Stimulated activated memory B cell treated with anti-CD40 and anti-IgM and Interleukin-4, amounts not matched to agents 10 μg/mL and 1 μg/mL and 100 μg/mL, for 72 hours (primary cell): Measurements from ENCODE around the gene CAVIN4.
A peak's percentile ranks its signal among the peaks of the same experiment; 100 is the strongest.

Experiments
- ATAC-seq: fragments of 150-1000 bp; cut with Tn5 transposase; 2 replicates; pipeline ENCODE4 v1.10.0; 2021
- H3K27ac Mint-ChIP-seq: one replicate; pipeline ENCODE4 v1.8.0; 2022; ENCODE audit warnings: mild to moderate bottlenecking, mixed read lengths
- H3K27me3 Mint-ChIP-seq: one replicate; pipeline ENCODE4 v1.8.0; 2022; ENCODE audit warnings: mixed read lengths
- H3K36me3 Mint-ChIP-seq: one replicate; pipeline ENCODE4 v1.8.0; 2022; ENCODE audit warnings: mixed read lengths
- H3K4me1 Mint-ChIP-seq: one replicate; pipeline ENCODE4 v1.8.0; 2022; ENCODE audit warnings: mixed read lengths
- H3K4me3 Mint-ChIP-seq: one replicate; pipeline ENCODE4 v1.8.0; 2022; ENCODE audit warnings: mild to moderate bottlenecking, moderate library complexity, mixed read lengths
- H3K9me3 Mint-ChIP-seq: one replicate; pipeline ENCODE4 v1.8.0; 2022; ENCODE audit warnings: mixed read lengths

CAVIN4 gene

DNA sequence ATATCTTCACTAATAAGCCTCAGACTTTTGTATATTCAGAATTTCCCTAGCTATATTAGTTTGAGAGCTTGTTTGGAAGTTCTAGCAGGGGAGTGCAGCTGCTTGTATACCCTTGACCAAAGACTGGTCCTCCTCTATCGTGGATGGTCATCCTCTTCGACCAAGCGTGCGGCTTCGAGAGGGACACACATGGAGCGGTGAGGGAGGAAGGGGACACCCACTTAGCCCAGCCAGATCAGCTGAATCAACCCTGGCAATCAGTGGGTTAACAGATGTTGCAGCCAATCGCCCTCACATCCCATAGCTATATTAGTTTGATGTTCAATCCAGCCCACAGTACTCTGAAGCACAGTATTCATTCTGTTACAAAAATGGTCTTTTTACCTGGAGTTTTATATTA, 3.2 kb downstream of the CAVIN4 start:
- Mint-ChIP-seq H3K9me3 (no peaks in the 10 kb centered on the region), H3K4me1 (no peaks in the 10 kb centered on the region), H3K4me3 (no peak overlapping the region), H3K27me3 (no peaks in the 10 kb centered on the region), H3K36me3 (no peaks in the 10 kb centered on the region), H3K27ac (no peak overlapping the region)
- ATAC-seq, result no peak

DNA sequence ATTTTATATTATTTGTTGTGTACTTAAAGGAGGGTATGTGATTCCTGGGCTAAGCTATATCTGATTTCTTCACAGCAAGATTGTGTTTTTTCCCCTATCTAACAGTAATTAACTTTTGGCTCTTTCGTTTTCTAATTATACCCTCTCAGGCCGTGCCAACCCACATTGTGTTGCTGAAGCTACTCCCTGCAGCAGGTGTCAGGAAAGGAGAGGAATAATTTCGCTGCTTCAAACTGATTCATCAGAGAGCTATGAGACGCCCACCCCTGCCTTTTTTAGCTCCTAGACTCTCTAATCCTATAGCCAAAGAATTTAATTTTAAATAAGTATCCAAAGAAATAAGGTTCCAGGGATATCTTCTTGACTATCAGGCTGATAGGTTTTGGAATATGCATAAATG, 3.8 kb downstream of the CAVIN4 start:
- H3K4me1 Mint-ChIP-seq, result no peaks in the 10 kb centered on the region
- H3K27ac Mint-ChIP-seq, result no peak overlapping the region
- no peaks in the 10 kb centered on the region for H3K9me3 Mint-ChIP-seq
- no peaks in the 10 kb centered on the region for H3K36me3 Mint-ChIP-seq
- ATAC-seq, result no peak
- no peaks in the 10 kb centered on the region for H3K27me3 Mint-ChIP-seq
- H3K4me3 Mint-ChIP-seq, result no peak overlapping the region

DNA sequence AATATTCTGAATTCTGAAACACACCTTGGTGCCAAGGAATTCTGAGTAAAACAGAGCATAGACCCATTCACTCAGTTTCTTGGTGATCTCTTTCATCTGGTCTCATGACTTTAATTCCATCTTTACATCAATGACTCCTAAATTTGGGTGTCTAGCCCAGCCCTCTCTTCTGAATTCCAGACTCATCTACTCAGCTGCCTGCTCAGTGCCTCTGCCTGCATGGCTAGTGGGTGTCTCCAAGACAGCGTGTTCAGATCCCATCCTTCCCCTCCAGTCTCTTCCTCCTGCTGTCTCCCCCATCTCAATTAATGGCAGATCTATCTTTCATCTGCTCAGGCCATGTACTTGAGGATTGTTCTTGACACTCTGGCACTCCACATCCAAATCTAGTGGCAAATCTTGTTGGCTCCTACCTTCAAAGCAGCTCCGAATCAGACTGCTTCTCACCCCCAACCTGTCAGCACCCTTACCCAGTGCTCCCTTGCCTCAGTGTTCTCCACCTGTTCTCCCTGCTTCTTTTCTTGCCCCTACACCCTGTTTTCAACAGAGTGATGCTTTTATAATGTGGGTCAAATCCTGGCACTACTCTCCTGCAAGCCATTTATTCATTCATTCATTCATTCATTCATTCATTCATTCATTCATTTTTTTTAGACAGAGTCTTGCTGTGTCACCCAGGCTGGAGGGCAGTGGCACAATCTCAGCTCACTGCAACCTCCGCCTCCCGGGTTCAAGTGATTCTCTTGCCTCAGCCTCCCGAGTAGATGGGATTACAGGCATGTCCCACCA, 5.3 kb downstream of the CAVIN4 start:
- H3K27ac Mint-ChIP-seq, result no peak overlapping the region
- no peaks in the 10 kb centered on the region for H3K36me3 Mint-ChIP-seq
- ATAC-seq, result no peak

DNA sequence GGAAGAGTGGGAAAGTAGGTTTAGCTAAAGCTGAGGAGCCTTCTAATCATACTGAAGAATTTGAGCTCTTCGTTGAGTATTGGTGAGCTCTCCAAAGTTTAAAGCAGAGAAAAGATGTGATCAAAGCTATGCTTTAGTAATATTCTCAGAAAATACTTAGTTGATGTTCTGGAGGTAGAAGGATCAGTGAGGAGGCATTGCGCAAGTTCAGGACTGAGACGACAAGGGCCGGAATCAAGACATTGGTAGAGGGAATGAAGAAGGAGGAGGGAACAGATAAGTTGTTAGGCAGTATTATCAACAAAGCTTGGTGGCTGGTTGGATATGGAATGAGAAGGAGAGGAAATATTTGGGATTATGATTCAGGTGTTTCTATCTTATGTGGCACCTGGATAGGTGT, 7.1 kb downstream of the CAVIN4 start:
- no peak overlapping the region for H3K27ac Mint-ChIP-seq
- ATAC-seq, result no peak
- H3K27me3 Mint-ChIP-seq, result no peaks in the 10 kb centered on the region
- no peaks in the 10 kb centered on the region for H3K4me1 Mint-ChIP-seq
- no peaks in the 10 kb centered on the region for H3K9me3 Mint-ChIP-seq
- no peaks in the 10 kb centered on the region for H3K36me3 Mint-ChIP-seq
- H3K4me3 Mint-ChIP-seq, result no peak overlapping the region

More for the DNA sequence above, 5.3 kb downstream of the CAVIN4 start:
- no peaks in the 10 kb centered on the region for H3K4me1 Mint-ChIP-seq
- H3K4me3 Mint-ChIP-seq, result no peak overlapping the region
- H3K27me3 Mint-ChIP-seq, result no peaks in the 10 kb centered on the region
- H3K9me3 Mint-ChIP-seq, result no peaks in the 10 kb centered on the region

DNA sequence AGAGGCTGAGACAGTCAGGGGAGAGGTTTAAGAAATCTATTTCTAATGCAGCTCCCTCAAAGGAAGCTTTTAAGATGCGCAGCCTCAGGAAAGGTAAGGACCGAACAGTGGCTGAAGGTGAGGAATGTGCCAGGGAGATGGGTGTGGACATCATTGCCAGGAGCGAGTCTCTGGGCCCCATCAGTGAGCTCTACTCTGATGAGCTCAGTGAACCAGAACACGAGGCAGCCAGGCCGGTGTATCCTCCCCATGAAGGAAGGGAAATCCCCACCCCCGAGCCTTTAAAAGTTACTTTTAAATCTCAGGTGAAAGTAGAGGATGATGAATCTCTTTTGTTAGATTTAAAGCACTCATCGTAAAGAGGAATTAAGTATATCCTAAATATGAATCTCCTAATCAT, 8.2 kb downstream of the CAVIN4 start:
- Mint-ChIP-seq H3K9me3 (no peaks in the 10 kb centered on the region), H3K4me1 (no peaks in the 10 kb centered on the region), H3K27ac (no peak overlapping the region), H3K27me3 (no peaks in the 10 kb centered on the region), H3K36me3 (no peaks in the 10 kb centered on the region), H3K4me3 (no peak overlapping the region)
- no peak for ATAC-seq

DNA sequence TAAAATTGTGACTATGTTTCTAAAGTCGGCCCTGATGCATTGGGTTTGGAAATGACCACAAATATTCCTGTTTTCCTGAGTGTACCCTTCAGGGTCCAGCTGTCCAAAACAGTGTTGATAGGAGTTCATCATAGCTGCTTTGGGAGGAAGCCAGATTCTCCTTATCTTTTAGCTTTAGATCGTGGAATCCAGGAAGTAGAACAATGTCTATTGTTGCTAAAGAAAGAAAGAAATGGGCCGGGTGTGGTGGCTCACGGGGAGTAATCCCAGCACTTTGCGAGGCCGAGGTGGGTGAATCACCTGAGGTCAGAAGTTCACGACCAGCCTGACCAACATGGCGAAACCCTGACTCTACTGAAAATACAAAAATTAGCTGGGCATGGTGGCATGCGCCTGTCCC, 9.5 kb downstream of the CAVIN4 start:
- H3K4me1 Mint-ChIP-seq, result no peaks in the 10 kb centered on the region
- no peaks in the 10 kb centered on the region for H3K36me3 Mint-ChIP-seq
- H3K9me3 Mint-ChIP-seq, result no peaks in the 10 kb centered on the region
- ATAC-seq, result no peak
- H3K27ac Mint-ChIP-seq, result no peak overlapping the region
- H3K4me3 Mint-ChIP-seq, result no peak overlapping the region
- no peaks in the 10 kb centered on the region for H3K27me3 Mint-ChIP-seq

DNA sequence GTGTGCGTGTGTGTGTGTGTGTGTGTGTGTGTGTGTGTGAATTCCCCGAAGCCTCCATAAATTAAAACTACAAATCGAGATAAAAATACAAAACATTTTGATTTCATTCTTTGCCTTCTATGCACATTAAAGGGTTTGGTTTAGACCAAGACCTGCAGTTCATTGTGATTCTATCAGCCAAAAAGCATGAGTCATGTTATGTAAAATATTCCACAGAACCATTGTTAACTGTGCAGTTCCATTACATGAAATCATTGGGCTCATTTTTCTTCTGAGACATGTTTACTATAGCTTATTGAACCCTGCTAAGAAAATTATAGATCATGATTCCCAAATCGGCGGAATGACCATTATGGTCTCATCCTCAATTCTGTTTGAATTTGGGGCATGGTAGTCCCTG, 11.7 kb downstream of the CAVIN4 start:
- no peaks in the 10 kb centered on the region for H3K9me3 Mint-ChIP-seq
- H3K36me3 Mint-ChIP-seq, result no peaks in the 10 kb centered on the region
- H3K4me1 Mint-ChIP-seq, result no peaks in the 10 kb centered on the region
- H3K27ac Mint-ChIP-seq, result no peak overlapping the region
- no peak overlapping the region for H3K4me3 Mint-ChIP-seq
- no peak for ATAC-seq
- no peaks in the 10 kb centered on the region for H3K27me3 Mint-ChIP-seq

DNA sequence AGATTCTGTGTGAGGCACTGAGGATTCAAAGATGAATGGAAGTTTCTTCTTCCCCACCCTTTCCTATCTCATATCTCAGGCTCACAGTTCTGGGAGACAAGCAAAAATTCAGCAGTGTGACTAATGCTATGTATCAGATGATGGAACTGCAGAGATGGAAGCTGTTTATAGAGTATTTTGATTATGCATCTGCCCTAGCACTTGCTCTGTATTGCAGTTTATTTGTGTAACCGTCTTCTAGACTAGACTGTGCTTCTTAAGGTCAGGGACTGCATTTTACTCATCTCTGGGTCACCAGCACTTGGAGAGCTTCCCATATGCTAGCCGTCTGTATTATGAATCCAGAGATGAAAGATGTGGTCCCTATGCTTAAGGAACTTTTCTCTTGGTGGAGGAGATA, 12.6 kb downstream of the CAVIN4 start:
- Mint-ChIP-seq H3K27ac (no peak overlapping the region), H3K27me3 (no peaks in the 10 kb centered on the region), H3K9me3 (no peaks in the 10 kb centered on the region), H3K36me3 (no peaks in the 10 kb centered on the region), H3K4me3 (no peak overlapping the region), H3K4me1 (peaks cover 5% of the 10 kb centered on the region)
- ATAC-seq, result no peak

DNA sequence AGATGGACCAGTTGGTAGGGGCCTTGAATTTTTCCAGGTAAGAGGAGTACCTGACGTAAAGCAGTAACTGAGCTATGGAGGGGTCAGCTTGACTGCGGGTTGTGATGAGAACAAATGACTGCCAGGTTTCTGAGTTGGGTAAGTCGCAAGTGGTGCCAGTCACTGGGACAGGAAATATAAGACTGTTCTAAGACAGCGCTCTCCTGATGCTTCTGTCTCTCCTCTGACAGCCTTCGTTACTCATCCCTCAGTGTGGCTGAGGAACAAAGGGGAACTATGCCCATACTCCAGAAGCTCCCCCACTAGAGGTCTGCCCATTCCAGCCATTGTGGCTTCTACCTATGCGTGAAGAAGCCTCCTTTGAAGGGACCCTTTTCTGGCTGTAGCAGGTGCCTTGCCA, 13.3 kb downstream of the CAVIN4 start:
- no peak for ATAC-seq
- no peaks in the 10 kb centered on the region for H3K9me3 Mint-ChIP-seq
- H3K4me3 Mint-ChIP-seq, result no peak overlapping the region
- no peaks in the 10 kb centered on the region for H3K36me3 Mint-ChIP-seq
- no peaks in the 10 kb centered on the region for H3K27me3 Mint-ChIP-seq
- peaks cover 11% of the 10 kb centered on the region for H3K4me1 Mint-ChIP-seq
- H3K27ac Mint-ChIP-seq, result no peak overlapping the region

DNA sequence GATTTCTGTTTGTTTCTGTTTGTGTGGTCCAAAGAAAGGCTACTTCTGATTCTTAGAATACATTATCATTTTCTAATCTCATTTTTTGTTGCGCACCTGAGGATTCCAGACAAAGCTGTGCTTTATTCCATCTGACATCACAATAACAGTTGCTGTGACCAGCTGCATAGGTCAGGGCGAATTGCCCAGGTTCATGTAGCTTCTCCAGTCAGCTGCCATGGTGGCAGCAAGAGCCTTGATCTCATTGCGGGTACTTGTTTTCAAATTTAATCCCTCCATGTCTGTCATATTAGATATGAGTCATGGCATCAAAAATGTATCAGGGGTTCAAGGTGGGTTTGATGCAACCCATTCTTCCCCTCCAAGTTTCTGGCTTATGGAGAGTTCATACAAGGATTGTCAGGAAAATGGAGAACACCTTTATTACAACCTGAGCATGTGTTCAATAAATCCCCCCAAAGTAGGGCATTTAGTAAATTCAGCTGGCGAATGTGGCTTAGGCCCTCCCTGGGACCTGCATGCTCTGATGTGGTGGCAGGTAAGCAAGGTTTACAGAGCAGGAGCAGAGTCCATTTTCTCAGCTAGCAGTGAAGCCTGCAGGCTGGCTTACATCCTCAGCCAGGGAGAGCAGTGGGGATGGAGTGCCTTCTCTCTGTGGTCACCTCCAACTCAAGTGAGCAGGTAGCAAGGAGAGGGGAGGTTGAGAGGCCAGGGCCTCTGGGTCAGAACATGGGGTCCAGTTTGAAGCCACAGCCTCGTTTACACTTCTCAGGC, 13.9 kb downstream of the CAVIN4 start:
- Mint-ChIP-seq H3K27ac (no peak overlapping the region), H3K4me3 (no peak overlapping the region), H3K36me3 (no peaks in the 10 kb centered on the region), H3K9me3 (no peaks in the 10 kb centered on the region), H3K4me1 (peaks cover 11% of the 10 kb centered on the region), H3K27me3 (no peaks in the 10 kb centered on the region)
- ATAC-seq, result no peak

DNA sequence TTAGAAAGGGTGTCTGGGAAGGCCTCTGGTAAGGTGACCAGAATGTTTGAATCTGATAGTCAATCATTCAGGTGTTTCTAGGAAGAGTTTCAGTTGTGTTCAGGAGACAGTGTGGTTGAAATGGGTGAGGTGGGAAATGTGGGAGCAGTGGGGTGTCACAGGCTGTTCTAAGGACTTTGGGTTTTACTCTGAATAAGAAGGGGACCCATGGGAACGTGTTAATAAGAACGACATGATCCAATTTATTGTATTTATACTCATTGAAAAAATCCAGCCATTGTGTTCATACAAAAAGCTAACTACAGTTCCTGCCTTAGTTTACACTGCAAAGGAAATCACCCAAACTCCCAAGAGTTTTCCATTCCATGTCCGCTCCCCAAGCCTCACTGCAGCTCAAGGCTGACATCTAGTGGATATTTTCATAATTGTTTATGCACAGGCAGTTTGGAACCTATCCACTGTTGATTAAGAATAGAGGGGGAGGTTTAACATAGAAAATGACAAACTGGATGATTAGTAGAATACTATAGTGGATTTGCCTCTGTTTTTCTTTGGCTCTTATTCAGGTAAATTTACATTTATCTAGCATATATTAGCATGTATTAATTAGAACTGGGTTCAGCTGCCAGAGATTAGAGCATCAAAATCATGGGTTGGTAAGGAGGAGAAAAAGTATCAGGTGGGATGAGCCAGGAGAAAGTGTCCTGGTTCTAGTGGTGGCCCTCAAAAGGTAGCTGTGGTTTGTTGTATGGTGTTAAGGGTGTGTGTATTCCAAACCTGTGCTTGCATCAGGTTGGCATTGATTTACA, 17.7 kb downstream of the CAVIN4 start:
- H3K4me3 Mint-ChIP-seq, result no peak overlapping the region
- no peaks in the 10 kb centered on the region for H3K36me3 Mint-ChIP-seq
- ATAC-seq, result no peak
- H3K27me3 Mint-ChIP-seq, result no peaks in the 10 kb centered on the region
- no peaks in the 10 kb centered on the region for H3K9me3 Mint-ChIP-seq
- peaks cover 31% of the 10 kb centered on the region for H3K4me1 Mint-ChIP-seq
- H3K27ac Mint-ChIP-seq, result no peak overlapping the region

DNA sequence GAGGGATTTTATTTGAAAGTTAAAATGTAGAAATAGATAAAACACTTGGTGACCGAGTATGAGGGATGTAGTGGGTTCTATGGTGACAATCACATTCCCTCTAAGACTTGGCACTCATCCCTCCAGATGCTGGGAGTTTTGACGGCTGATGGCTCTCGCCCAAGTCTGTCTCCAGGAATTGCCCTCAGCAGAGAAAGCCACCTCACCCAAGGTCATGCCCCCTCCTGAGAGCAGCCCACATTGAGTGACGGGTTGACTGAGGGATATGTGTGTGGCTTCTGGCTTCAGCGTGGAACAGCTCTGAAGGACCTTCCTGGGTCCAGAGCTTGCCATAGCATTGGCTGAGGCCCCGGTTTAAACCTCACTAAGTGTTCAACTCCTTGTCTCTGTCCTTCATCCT, 19.4 kb downstream of the CAVIN4 start:
- no peaks in the 10 kb centered on the region for H3K9me3 Mint-ChIP-seq

DNA sequence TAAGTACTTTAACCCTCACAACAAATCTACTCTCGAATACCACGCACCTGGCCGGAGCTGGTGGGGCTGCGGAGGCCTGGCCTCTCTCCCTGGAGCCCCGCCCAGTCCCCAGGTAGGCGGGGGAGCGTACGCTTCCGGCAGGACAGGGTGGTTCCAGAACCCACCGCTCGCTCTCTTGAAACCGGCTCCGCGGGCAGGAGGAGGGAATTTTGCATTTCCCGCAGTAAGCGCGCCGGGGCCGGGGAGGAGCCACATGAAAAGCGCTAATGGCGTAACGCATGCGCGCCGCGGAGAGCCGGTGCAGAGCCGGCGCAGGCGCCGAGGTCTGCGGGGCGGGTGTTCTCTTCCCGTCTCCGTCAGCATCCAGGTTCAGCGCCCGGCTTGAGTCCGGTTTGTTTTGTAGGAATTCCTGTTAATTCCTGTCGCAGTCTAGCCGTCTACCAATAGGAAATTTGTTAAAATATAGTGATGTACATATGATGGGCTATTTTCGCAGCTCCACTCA, 20.8 kb downstream of the CAVIN4 start:
- Mint-ChIP-seq H3K9me3 (no peaks in the 10 kb centered on the region), H3K4me3 (peak overlapping the region; percentile 82), H3K27ac (peak overlapping the region; percentile 12), H3K4me1 (peaks cover 31% of the 10 kb centered on the region), H3K36me3 (no peaks in the 10 kb centered on the region), H3K27me3 (no peaks in the 10 kb centered on the region)
- peak; percentile 85 for ATAC-seq

More for the DNA sequence above, 19.4 kb downstream of the CAVIN4 start:
- Mint-ChIP-seq H3K4me3 (no peak overlapping the region), H3K27ac (no peak overlapping the region), H3K36me3 (no peaks in the 10 kb centered on the region), H3K4me1 (peaks cover 31% of the 10 kb centered on the region), H3K27me3 (no peaks in the 10 kb centered on the region)
- no peak for ATAC-seq

DNA sequence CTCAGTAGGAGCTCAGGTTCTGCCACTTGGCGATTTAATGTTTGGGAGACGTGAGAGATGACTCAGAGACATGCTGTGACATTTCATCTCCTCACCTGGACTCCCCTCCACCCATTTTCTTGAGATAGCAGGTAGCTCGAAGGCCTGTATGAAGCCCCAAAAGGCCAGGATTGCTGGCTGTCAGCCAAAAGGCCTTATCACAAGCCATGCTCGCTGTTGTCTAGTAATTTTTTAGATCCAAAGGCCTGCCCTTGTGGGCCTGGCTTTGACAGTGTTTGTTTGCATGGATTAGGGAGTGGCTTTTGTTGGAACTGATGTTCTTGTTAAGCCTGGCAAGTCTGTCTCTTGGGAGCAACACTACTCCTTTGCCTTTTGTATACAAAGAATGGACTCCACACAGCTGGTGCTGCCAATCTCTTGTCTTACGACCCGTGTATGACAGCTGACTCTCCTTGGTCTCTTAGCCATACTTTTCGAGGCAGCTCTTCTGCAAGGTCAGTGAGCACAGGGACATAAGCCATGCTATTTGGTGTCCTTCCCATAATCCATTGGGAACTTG, 22.7 kb downstream of the CAVIN4 start:
- Mint-ChIP-seq H3K4me1 (peaks cover 25% of the 10 kb centered on the region), H3K27ac (no peak overlapping the region), H3K27me3 (no peaks in the 10 kb centered on the region), H3K4me3 (no peak overlapping the region), H3K9me3 (no peaks in the 10 kb centered on the region), H3K36me3 (no peaks in the 10 kb centered on the region)
- no peak for ATAC-seq

DNA sequence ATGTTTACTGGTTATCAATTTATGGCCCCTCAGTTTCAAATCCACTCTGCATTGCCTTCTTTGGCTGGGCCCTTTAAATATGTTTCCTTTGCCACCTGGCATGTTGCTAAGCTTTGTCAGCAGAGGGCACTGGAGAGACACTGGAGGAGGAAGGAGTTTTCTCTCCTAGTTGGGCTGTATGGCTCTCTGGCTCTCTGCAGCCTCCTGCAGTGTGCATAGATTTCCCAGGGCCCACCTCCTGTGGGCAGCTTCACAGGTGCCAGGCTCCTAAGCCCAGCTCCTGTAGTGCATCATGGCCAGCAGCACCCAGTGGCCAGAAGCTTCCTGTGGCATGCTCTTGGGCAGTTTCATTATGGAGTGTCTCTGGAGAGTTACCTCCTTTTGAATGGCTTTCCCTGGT, 23.3 kb downstream of the CAVIN4 start:
- Mint-ChIP-seq H3K9me3 (no peaks in the 10 kb centered on the region), H3K4me3 (no peak overlapping the region)
- ATAC-seq, result no peak

More for the DNA sequence above, 23.3 kb downstream of the CAVIN4 start:
- H3K36me3 Mint-ChIP-seq, result no peaks in the 10 kb centered on the region
- H3K4me1 Mint-ChIP-seq, result peaks cover 20% of the 10 kb centered on the region
- H3K27ac Mint-ChIP-seq, result no peak overlapping the region
- no peaks in the 10 kb centered on the region for H3K27me3 Mint-ChIP-seq
